Measurements from ENCODE around the gene ATAD1.
"Not testable (repeated sequence)": the region's sequence is repeated elsewhere in the genome, so short reads cannot be mapped to it uniquely, and the experiment has no call there.

Gene ATAD1

DNA sequence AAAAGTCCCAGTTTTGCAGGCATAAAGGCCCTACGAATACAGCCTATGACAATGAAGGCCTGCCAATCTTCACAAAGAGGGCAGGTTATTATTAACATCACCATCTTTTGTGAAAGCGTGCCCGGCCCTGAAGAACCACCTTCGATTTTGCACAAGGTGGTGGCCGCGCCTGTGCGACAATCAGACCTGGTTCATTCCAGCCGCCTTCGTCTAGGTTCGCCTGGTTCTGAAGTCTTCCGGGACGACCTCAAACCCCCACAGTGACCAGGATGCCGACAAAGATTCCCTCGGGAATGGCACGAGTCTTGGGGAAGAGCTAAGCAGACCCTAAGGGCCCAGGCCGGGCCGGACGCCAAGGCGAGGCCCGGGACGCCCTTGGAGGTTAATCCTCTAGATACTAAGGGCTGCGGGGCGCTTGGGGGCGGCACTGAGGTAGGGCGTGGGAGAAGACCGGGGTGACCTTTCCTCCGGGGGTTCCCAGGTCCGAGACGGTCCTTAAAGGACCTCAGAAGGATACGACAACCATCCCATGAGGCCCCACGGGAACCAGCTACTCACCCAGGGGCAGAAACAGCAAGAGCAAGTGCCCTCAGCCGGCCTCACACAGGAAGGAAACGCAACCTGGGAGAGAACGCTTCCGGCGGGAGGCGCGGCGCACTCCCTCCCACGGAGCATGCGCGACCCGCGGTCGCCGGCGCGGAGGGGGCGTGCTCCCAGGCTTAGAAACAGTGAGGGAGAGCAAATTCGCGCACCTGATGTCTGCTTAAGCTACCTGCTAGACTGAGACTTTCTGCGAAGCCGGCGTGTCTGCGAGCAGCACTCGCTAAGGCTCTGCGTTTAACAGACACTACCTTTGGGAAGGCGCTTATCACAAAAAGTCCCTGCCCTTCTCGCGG is at the start of gene ATAD1:
TSS of gene ATAD1 (minus strand) at position 618 of the 896 bp plus-strand sequence. CDS start 3,627 bp downstream, outside the sequence.
- DNase-seq (ENCODE audit: low read depth): peak; percentile 65

- DNase-seq (ENCODE audit: low read depth): no peak
Measured at GRCh38 chr10:87867453-87867852, 49.4 kb upstream of the ATAD1 start.

DNA sequence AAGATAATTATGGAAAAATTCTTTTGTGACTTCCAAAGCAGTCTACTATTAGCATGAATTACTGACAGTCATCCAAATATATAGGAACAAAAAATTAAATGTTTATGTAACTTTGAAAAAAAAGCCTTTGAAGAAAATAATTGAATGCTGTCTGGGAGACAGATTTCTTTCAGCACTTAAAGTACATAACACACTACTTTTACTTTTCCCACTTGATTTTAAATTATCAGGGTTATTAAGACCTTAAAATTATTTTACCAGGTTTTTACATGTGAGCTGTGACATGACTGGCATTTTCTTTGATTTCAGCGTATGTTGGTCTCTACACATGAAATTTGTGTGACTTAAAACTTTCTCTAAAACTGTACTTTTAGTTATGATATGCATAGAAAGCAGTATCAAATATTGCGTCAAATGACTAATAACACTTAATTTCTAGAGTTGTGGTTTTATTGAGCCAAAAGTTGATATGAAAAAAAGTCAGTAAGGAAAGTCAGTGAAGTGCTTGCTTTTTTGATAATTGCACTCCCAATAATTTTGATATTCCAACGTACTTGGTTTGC is 48.5 kb upstream of the ATAD1 start:
- DNase-seq (ENCODE audit: low read depth): no peak

DNA sequence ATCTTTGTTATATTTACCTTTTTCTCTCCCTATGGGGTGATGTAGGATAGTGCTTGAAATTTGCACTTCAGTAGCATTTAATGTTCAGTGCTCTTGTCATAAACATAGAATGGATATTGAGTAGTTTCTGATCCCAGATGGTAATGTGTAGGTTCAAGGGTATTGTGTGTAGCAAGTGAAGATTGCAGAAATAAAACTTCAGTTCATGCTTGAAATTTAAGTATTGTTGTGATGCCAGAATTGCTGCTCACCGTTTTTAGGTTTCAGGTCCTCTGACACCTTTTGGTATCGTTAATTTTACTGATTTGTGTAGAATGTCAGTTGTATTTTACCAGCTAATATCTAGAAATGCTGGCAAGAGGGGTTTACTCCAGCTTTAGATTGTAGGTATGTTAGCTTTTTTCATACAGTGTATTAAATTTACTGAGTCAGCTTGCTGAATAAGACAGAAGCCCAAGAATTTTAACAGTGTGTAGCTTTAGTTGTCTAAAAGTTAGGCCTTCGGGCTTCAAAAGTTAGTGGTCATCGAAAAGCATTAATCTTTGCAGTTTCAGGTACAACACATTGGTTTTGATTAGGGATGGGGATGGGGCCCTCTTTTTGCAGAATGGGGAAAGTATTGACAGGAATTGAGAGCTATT is 47.3 kb upstream of the ATAD1 start:
- no peak for DNase-seq (ENCODE audit: low read depth)

GRCh38 chr10:87864496-87865059 is 46.6 kb upstream of the ATAD1 start:
- DNase-seq (ENCODE audit: low read depth): no peak

GRCh38 chr10:87863951-87864495 is 46.0 kb upstream of the ATAD1 start:
- not testable (repeated sequence) for DNase-seq (ENCODE audit: low read depth)

- DNase-seq (ENCODE audit: low read depth): peak; percentile 82
Measured at GRCh38 chr10:87863053-87863943, 45.3 kb upstream of the ATAD1 start, which contains the start of the genes KLLN and PTEN. Gene KLLN (minus strand): TSS chr10:87863533. CDS start chr10:87862487, 1,046 bp downstream. Gene PTEN (plus strand): TSS chr10:87863625. CDS start chr10:87864470, 845 bp downstream.

GRCh38 chr10:87862679-87863052 is 44.6 kb upstream of the ATAD1 start:
- no peak for DNase-seq (ENCODE audit: low read depth)

DNA sequence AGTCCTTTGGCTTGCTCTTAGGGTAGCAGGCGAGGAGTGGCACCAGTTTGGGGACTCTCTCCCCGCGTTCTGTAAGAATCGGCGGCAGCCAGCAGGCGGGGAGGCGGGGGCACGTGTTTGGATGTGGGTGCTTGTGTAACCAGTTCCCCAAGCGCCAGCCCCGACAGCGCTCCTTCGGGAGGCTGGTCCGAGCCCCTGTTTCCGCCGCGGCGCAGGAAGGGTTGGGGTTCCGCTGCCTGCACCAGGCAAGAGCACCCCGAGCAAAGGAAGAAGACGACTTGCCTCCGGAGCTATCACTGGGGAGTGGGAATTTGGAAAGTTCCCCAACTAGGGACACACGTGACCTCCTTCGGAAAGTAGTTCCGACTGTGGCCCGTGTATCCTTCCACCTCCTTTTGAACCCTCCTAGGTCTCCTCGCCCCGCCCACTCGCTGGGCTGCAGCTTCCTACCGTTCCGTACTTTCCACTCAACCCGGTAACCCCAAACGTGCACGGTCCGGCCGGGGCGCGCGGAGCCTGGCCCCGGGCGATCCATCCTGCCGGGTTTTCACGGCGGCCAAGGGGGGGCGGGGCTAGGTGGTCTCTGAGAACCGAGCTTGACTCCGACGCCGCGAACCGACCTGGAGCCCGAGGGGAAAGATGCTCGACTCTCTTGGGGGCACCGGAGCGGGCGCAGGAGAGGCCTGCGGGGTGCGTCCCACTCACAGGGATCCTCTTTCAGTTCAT is 44.1 kb upstream of the ATAD1 start:
- DNase-seq (ENCODE audit: low read depth): peak; percentile 94

GRCh38 chr10:87861566-87861952 is 43.5 kb upstream of the ATAD1 start:
- DNase-seq (ENCODE audit: low read depth): no peak

GRCh38 chr10:87860816-87861403 is 42.9 kb upstream of the ATAD1 start:
- no peak for DNase-seq (ENCODE audit: low read depth)

- peak; percentile 76 for DNase-seq (ENCODE audit: low read depth)
Measured at GRCh38 chr10:87860156-87860795, 42.2 kb upstream of the ATAD1 start.

- DNase-seq (ENCODE audit: low read depth): not testable (repeated sequence)
Measured at GRCh38 chr10:87855665-87856064, 37.6 kb upstream of the ATAD1 start.

DNA sequence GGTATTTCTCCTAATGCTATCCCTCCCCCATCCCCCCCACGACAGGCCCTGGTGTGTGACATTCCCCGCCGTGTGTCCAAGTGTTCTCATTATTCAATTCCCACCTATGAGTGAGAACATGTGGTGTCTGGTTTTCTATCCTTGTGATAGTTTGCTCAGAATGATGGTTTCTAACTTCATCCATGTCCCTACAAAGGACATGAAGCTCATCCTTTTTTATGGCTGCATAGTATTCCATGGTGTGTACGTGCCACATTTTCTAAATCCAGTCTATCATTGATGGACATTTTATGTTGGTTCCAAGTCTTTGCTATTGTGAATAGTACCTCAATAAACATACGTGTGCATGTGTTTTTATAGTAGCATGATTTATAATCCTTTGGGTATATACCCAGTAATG is 37.2 kb upstream of the ATAD1 start:
- DNase-seq (ENCODE audit: low read depth): not testable (repeated sequence)

DNA sequence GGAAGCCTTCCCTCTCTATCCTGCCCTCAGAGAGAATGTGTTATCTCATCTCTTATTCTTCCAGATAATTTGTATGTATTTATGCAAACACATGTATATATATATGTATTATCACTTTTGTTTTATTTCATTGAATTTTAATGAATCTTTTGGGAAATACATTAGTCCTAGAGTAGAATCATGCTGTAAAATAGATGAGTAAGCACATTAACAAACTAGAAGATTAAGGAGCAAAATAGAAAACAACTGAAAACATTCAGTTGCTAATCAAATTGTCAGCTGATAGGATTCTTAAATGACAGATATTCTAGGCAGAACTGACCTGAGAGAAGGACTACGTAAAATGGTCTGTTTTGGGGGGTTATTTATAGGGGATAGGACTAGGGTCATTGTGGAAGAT is 34.1 kb upstream of the ATAD1 start:
- DNase-seq (ENCODE audit: low read depth): no peak

- peak; percentile 40 for DNase-seq (ENCODE audit: low read depth)
Measured at GRCh38 chr10:87850742-87851205, 32.7 kb upstream of the ATAD1 start.

DNA sequence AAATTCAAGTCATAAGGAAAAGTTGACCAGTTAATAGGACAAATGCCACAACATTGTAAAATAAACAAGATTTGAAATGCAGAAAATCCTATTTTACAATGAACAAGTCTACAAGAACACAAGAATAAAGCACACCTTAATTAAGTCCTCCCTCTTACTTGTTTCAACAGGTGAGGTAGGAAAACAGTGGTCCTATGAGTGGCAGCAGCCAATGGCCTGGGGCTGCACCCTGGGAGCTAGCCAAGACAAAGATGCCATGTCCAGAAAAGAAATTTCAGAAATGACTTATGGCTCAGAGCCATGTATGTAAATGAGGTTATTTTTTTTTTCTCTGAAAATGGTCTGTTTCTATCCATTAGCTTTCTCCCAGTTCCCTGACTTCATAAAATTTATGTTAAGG is 31.0 kb upstream of the ATAD1 start:
- no peak for DNase-seq (ENCODE audit: low read depth)

- no peak for DNase-seq (ENCODE audit: low read depth)
Measured at GRCh38 chr10:87847550-87847949, 29.5 kb upstream of the ATAD1 start.

GRCh38 chr10:87846711-87847110 is 28.7 kb upstream of the ATAD1 start:
- not testable (repeated sequence) for DNase-seq (ENCODE audit: low read depth)

Measured in stromal cell of bone marrow (primary cell).